Measurements from ENCODE around the gene TPRG1L. TPM values are rescaled to one million over a fixed set of nuclear protein-coding genes. Genes with fewer than 3 reads are reported as not detected.

TPRG1L gene
- total and polyA plus RNA-seq, 8 donors: 27.3 to 42.9 (median 32.2) TPM

DNA sequence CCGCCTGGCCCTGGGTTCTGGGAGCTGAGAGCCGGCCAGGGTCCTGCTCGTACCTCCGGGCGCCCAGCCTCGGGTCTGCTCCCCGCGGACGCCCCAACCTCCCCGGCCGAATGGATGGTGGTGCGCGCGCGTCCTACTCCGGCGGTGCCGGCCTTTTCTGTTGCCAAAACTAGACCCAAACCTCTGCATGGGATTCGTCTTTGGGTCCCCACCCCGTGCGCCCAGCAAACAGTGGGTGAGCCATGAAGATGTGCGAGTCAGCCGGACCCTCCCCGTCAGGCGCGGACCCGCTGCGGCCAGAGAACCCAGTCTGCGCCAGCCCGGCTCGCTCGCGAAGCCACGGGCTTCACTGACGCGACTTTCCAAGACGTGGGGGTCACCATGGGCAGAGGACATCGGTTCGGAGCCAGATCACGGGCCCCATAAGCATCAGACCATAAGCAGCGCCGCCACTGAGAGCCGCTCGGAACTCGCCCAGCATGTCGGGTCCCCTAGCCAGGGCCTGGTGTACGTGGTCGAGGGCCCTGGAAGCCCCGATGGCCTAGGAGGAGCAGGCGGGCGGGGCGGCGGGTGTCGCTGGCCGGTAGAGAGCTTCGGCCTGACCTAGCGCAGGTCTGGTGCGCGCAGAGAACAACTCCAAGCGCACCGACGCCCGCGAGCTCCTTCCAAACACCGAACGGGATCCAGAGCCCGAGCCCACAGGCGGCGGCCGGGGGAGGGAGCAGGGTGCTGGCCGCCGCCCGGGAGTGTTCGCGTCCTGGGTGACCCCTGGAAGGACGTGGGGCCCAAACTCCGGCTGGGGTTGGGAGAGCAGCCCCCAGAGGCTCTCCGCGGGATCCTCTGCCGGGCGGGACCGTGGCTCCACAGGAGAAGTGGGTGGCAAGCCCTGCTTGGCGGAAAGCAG lies 26.5 kb downstream of the TPRG1L start:
- Histone ChIP-seq H3K9me3 (no peaks in the 10 kb centered on the region), H3K4me1 (peaks cover 16 to 48% of the 10 kb centered on the region in 2 donors), H3K27me3 (peaks cover 41 to 62% of the 10 kb centered on the region in 2 donors)

GRCh38 chr1:3651930-3652547 lies 27.2 kb downstream of the TPRG1L start, which contains the start of gene TP73:
TP73 (plus strand) TSS chr1:3652516; CDS start chr1:3682366, 29,850 bp downstream.
- intact Hi-C loops (cut with DNase I): no loop called here
- H3K4me1 ChIP-seq: peaks cover 16 to 48% of the 10 kb centered on the region in 2 donors
- H3K27me3 ChIP-seq: peaks cover 41 to 70% of the 10 kb centered on the region in 2 donors
- DNase-seq (peak in 2 of 4 donors; percentile 44 to 80), ATAC-seq (peak; percentile 20)
- H3K4me3 ChIP-seq: peak within 1 kb of the TSS; percentile 17 to 99
- H3K27ac ChIP-seq: no peak within 1 kb of the TSS
- peaks cover 0 to 5% of the 10 kb centered on the region in 2 donors for H3K36me3 ChIP-seq
- H3K9me3 ChIP-seq: no peaks in the 10 kb centered on the region
- no peak for TF ChIP-seq CTCF (IDR thresholded peaks at IDR 0.05)

More for the DNA sequence above, 26.5 kb downstream of the TPRG1L start:
- Histone ChIP-seq H3K4me3 (peak overlapping the region in 1 of 2 donors; percentile 99), H3K27ac (no peak overlapping the region), H3K36me3 (peaks cover 0 to 13% of the 10 kb centered on the region in 2 donors)
- TF ChIP-seq CTCF (IDR thresholded peaks at IDR 0.05): no peak
- ATAC-seq (no peak), DNase-seq (peak in 1 of 4 donors; percentile 81)
- intact Hi-C loops (cut with DNase I): no loop called here

GRCh38 chr1:3652548-3653285 lies 27.9 kb downstream of the TPRG1L start:
- Histone ChIP-seq H3K27me3 (peaks cover 41 to 76% of the 10 kb centered on the region in 2 donors), H3K9me3 (no peaks in the 10 kb centered on the region), H3K27ac (no peak overlapping the region), H3K4me1 (peaks cover 16 to 48% of the 10 kb centered on the region in 2 donors), H3K36me3 (no peaks in the 10 kb centered on the region), H3K4me3 (peak overlapping the region; percentile 17 to 99)
- TF ChIP-seq CTCF (IDR thresholded peaks at IDR 0.05): no peak
- DNase-seq (peak in 1 of 4 donors; percentile 83), ATAC-seq (peak; percentile 7)
- intact Hi-C loops (cut with DNase I): no loop called here

DNA sequence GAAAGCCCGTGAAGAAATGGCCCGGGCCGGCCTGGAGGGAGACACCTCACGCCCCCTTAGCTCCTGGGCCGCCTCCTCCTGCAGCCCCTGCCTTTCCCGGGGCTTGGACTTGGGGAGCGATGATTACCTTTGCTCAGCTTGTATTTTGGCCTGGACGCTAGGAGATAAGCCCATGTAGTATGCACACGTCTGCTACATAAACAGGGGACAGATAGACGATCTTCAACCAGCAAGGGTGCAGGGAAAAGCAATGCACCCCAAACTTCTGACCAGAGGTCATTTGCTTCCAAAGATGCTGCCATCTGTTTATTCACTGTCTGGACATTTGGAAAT lies 28.4 kb downstream of the TPRG1L start:
- no peaks in the 10 kb centered on the region for H3K9me3 ChIP-seq
- H3K27ac ChIP-seq: no peak overlapping the region
- no peaks in the 10 kb centered on the region for H3K36me3 ChIP-seq
- peak overlapping the region in 1 of 2 donors; percentile 99 for H3K4me3 ChIP-seq
- TF ChIP-seq CTCF (IDR thresholded peaks at IDR 0.05): no peak
- ATAC-seq: no peak
- peak in 1 of 4 donors; percentile 55 for DNase-seq
- peaks cover 16 to 44% of the 10 kb centered on the region in 2 donors for H3K4me1 ChIP-seq
- intact Hi-C loops (cut with DNase I): no loop called here
- peaks cover 41 to 82% of the 10 kb centered on the region in 2 donors for H3K27me3 ChIP-seq
